Thyroid gland (tissue), 4 donors: ENCODE results near the gene TMED7.

Experiments
- CTCF ChIP-seq, 6 experiments: fragments of 200-600 bp in 3 of 6; fragments of 450-650 bp in 3 of 6; sonication (generic) in 3 of 6; IDR thresholded peaks; one replicate each; pipeline ENCODE4 v1.5.1; 2016 to 2019; ENCODE audit warnings: antibody characterized with exemption in 6 of 6, mild to moderate bottlenecking in 2 of 6, inconsistent platforms in 1 of 6, moderate library complexity in 1 of 6
- POLR2A ChIP-seq, 2 donors: fragments of 450-650 bp; IDR thresholded peaks; one replicate each; pipeline ENCODE4 v1.6.1; 2017; ENCODE audit warnings: antibody characterized with exemption in 2 of 2, mild to moderate bottlenecking in 2 of 2, moderate library complexity in 1 of 2

GRCh38 chr5:115602591-115603125 is 23.2 kb downstream of the TMED7 start:
- TF ChIP-seq POLR2A (IDR thresholded peaks at IDR 0.05): no peak
- TF ChIP-seq CTCF (IDR thresholded peaks at IDR 0.05): no peak
